CD4-positive, CD25-positive, alpha-beta regulatory T cell (primary cell): ENCODE measurements around the gene LONP1. TPM values are rescaled to one million over a fixed set of nuclear protein-coding genes. Genes with fewer than 3 reads are reported as not detected.

Experiments used
- ATAC-seq, 2 donors: fragments of 150-1000 bp; cut with Tn5 transposase; one replicate each; pipeline ENCODE4 v1.10.0; 2021; ENCODE audit warnings: low read depth in 2 of 2, moderate number of reproducible peaks in 2 of 2, moderate library complexity in 1 of 2
- DNase-seq, 3 donors: peaks; one replicate each; pipeline versions ENCODE4 v3.0.0 to v3.0.0-alpha.2; 2012 to 2022; ENCODE audit warnings: mixed read lengths in 1 of 3
- H3K27ac ChIP-seq: one replicate; pipeline ENCODE4 v1.7.0; 2013; ENCODE audit warnings: mild to moderate bottlenecking, low read length; ENCODE audit not compliant: insufficient read depth, poor library complexity, severe bottlenecking
- H3K27me3 ChIP-seq: one replicate; pipeline ENCODE4 v1.7.0; 2013; ENCODE audit warnings: low read length; ENCODE audit not compliant: control insufficient read depth, insufficient read depth
- H3K36me3 ChIP-seq: one replicate; pipeline ENCODE4 v1.7.0; 2013; ENCODE audit warnings: mild to moderate bottlenecking, low read length, moderate library complexity; ENCODE audit not compliant: control insufficient read depth, insufficient read depth
- H3K4me1 ChIP-seq: 2 replicates; pipeline ENCODE4 v1.7.0; 2013; ENCODE audit warnings: mild to moderate bottlenecking, low read length; ENCODE audit not compliant: insufficient read depth, control insufficient read depth, poor library complexity, severe bottlenecking
- H3K4me3 ChIP-seq: one replicate; pipeline ENCODE4 v1.7.0; 2013; ENCODE audit warnings: low read depth, mild to moderate bottlenecking, low read length, moderate library complexity
- H3K9me3 ChIP-seq, 2 experiments: 1 replicate in 1 of 2; 2 replicates in 1 of 2; pipeline ENCODE4 v1.7.0; 2013; ENCODE audit warnings: low read length in 2 of 2, mild to moderate bottlenecking in 1 of 2, moderate library complexity in 1 of 2; ENCODE audit not compliant: control insufficient read depth in 2 of 2
- H3K27ac Mint-ChIP-seq, 3 donors: one replicate each; pipeline ENCODE4 v1.8.0; 2020 to 2022; ENCODE audit warnings: mild to moderate bottlenecking in 3 of 3, mixed read lengths in 3 of 3, moderate library complexity in 2 of 3
- H3K27me3 Mint-ChIP-seq: one replicate; pipeline ENCODE4 v1.8.0; 2022; ENCODE audit warnings: mild to moderate bottlenecking, mixed read lengths
- H3K36me3 Mint-ChIP-seq: one replicate; pipeline ENCODE4 v1.8.0; 2020; ENCODE audit warnings: mixed read lengths
- H3K4me1 Mint-ChIP-seq, 4 donors: one replicate each; pipeline ENCODE4 v1.8.0; 2020 to 2022; ENCODE audit warnings: mixed read lengths in 4 of 4, mild to moderate bottlenecking in 1 of 4
- H3K4me3 Mint-ChIP-seq, 4 donors: one replicate each; pipeline ENCODE4 v1.8.0; 2020 to 2022; ENCODE audit warnings: mild to moderate bottlenecking in 4 of 4, mixed read lengths in 4 of 4, moderate library complexity in 3 of 4
- H3K9me3 Mint-ChIP-seq, 7 donors: one replicate each; pipeline ENCODE4 v1.8.0; 2020 to 2022; ENCODE audit warnings: mixed read lengths in 7 of 7, mild to moderate bottlenecking in 3 of 7, moderate library complexity in 2 of 7
- polyA plus RNA-seq, 4 donors: library from polyadenylated mRNA; unstranded; fragments of 300-500 nt; fragmentation: Illumina TruSeq; gene quantifications; one replicate each; pipeline ENCODE4 v1.2.3, GENCODE V29; 2021
- total RNA-seq: library from RNA; stranded (reverse); gene quantifications from one replicate; pipeline ENCODE4 v1.2.3, GENCODE V29; 2022

LONP1 gene
- total and polyA plus RNA-seq, 5 donors from 2014 or later: 16.4 to 67.6 (median 22.7) TPM

- Histone ChIP-seq H3K27ac (no peak overlapping the region), H3K4me1 (peaks cover 28% of the 10 kb centered on the region), H3K36me3 (no peaks in the 10 kb centered on the region), H3K27me3 (no peaks in the 10 kb centered on the region), H3K9me3 (no peaks in the 10 kb centered on the region), H3K4me3 (no peak overlapping the region)
- no peaks in the 10 kb centered on the region for H3K36me3 Mint-ChIP-seq
- peak overlapping the region; percentile 29 to 86 (median 78) for H3K4me3 Mint-ChIP-seq
- H3K27me3 Mint-ChIP-seq: peaks cover 8% of the 10 kb centered on the region
- H3K9me3 Mint-ChIP-seq: peaks cover 0 to 4% (median 0%) of the 10 kb centered on the region in 7 donors
- H3K27ac Mint-ChIP-seq: peak overlapping the region in 1 of 3 donors; percentile 71
- H3K4me1 Mint-ChIP-seq: peaks cover 0 to 44% (median 18%) of the 10 kb centered on the region in 4 donors
- ATAC-seq: no peak
- DNase-seq: no peak
These were observed 37.9 kb downstream of the LONP1 start for GRCh38 chr19:5682107-5682482.

DNA sequence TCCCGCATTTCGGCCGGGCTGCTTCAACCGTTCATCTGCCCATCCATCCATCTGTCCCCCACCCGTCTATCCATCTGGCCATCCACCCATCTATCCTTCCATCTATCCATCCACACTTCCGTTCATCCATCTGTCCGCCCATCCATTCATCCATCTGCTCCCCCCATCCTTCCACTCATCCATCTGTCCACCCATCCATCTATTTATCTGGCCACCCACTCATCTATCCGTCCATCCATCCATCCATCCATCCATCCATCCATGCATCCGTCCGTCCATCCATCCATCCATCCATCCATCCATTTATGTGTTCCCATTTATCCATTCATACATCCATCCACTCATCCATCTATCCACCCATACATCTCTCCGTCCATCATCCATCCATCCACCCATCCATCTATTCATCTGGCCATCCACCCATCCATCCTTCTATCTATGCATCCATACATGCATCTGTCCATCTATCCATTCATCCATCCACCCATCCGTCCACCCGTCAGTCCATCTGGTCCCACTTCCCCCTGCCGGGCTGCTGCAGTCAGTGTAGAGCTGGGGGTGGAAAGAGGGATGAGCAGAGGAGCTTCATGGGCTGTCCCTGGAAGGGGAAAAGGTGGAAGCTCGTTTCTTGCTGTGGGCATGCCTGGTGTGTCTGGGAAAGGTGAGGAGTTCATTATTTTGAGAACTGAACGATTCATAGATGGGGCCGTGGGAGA, 38.4 kb downstream of the LONP1 start:
- Mint-ChIP-seq H3K27me3 (peaks cover 8% of the 10 kb centered on the region), H3K4me3 (peak overlapping the region; percentile 29 to 86 (median 78)), H3K9me3 (peaks cover 0 to 4% (median 0%) of the 10 kb centered on the region in 7 donors), H3K4me1 (peaks cover 0 to 43% (median 18%) of the 10 kb centered on the region in 4 donors), H3K36me3 (no peaks in the 10 kb centered on the region), H3K27ac (peak overlapping the region; percentile 71 to 86 (median 82))
- ATAC-seq (no peak), DNase-seq (no peak)
- Histone ChIP-seq H3K4me3 (no peak overlapping the region), H3K4me1 (peaks cover 23% of the 10 kb centered on the region), H3K36me3 (no peaks in the 10 kb centered on the region), H3K27me3 (no peaks in the 10 kb centered on the region), H3K27ac (no peak overlapping the region), H3K9me3 (no peaks in the 10 kb centered on the region)

DNA sequence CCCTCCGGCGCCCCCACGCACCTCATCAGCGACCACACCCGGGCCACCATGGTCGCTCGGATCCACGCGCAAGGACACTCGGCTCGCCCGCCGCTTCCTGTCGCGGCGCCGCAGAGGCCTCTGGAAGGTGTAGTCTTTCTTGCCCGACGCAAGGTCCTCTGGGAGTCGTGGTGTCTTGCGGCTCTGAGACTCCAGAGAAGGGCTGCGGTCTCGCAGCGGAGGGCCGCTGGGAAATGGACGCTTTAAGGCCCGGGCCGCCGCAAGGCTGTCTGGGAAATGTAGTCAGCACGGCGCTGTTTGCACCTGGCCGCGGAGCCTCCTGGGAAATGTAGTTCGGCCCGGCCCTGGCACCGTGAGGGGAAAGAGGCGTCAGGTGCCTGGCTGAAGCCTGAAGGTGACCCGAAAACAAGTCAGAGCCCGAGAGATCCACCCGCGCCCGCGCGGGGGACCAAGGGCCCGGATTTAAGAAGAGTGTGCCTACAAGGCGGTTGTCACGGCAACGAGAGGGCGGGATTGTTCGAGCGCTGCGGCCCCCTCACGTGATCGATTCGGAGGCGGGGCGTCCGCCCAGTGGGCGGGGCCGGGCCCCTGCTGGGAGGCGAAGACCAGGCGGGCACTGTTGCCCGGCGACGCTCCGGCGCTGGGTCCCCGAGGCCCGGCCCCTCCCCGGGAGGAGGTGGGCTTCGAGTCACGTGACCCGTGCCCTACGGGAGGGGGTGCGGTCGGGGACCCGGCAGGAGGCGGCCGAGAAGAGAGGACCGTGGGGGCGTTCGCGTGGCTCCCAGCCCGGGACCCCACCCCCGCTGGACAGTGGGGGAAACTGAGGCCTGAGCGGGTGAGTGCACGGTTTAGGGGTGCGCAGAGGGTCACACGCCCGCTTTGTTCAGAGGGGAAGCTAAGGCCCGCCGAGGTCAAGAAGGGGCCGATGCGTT, 39.2 kb downstream of the LONP1 start, which contains the start of the genes HSD11B1L and MICOS13:
Gene HSD11B1L, plus strand, starts transcription at position 591 of the 932 bp plus-strand sequence. CDS start 3,806 bp downstream, outside the sequence.
Gene MICOS13, minus strand, starts transcription at position 80 of the 932 bp plus-strand sequence. Its CDS starts 30 bp downstream, at position 50.
- Histone ChIP-seq H3K9me3 (no peaks in the 10 kb centered on the region), H3K4me1 (peaks cover 18% of the 10 kb centered on the region), H3K27me3 (no peaks in the 10 kb centered on the region), H3K27ac (peak within 1 kb of the TSS; percentile 97), H3K36me3 (no peaks in the 10 kb centered on the region), H3K4me3 (peak within 1 kb of the TSS; percentile 80)
- peak within 1 kb of the TSS; percentile 92 to 100 (median 99) for H3K27ac Mint-ChIP-seq
- ATAC-seq: peak; percentile 95 to 97
- H3K27me3 Mint-ChIP-seq: peaks cover 8% of the 10 kb centered on the region
- no peaks in the 10 kb centered on the region for H3K36me3 Mint-ChIP-seq
- H3K9me3 Mint-ChIP-seq: peaks cover 0 to 3% (median 0%) of the 10 kb centered on the region in 7 donors
- H3K4me3 Mint-ChIP-seq: peak within 1 kb of the TSS; percentile 92 to 94 (median 94)
- peak; percentile 97 to 99 (median 99) for DNase-seq
- H3K4me1 Mint-ChIP-seq: peaks cover 0 to 35% (median 18%) of the 10 kb centered on the region in 4 donors

DNA sequence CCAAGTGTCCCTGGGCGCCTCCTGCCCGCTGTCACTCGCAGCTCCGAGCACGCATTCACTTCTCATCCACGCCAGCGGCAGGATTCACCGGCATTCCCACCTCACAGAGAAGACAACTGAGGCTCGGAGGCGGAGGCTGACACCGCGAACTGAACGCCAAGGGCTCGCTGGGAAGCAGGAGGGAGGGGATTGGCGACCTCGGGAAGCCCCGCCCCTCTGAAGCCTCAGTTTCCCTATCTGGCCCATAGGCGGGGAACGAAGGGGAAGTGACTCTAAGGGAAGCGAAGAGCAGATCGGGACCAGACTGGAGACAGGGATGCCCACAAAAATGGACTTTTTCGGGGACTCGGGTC, 39.9 kb downstream of the LONP1 start:
- no peaks in the 10 kb centered on the region for H3K27me3 ChIP-seq
- Mint-ChIP-seq H3K36me3 (no peaks in the 10 kb centered on the region), H3K9me3 (peaks cover 0 to 3% (median 0%) of the 10 kb centered on the region in 7 donors), H3K27me3 (peaks cover 8% of the 10 kb centered on the region), H3K4me1 (peaks cover 0 to 35% (median 18%) of the 10 kb centered on the region in 4 donors), H3K27ac (peak overlapping the region; percentile 92 to 100 (median 99)), H3K4me3 (peak overlapping the region; percentile 92 to 94 (median 94))
- peak overlapping the region; percentile 80 for H3K4me3 ChIP-seq
- H3K4me1 ChIP-seq: peaks cover 18% of the 10 kb centered on the region
- H3K27ac ChIP-seq: peak overlapping the region; percentile 97
- H3K9me3 ChIP-seq: no peaks in the 10 kb centered on the region
- no peaks in the 10 kb centered on the region for H3K36me3 ChIP-seq
- no peak for ATAC-seq
- no peak for DNase-seq

DNA sequence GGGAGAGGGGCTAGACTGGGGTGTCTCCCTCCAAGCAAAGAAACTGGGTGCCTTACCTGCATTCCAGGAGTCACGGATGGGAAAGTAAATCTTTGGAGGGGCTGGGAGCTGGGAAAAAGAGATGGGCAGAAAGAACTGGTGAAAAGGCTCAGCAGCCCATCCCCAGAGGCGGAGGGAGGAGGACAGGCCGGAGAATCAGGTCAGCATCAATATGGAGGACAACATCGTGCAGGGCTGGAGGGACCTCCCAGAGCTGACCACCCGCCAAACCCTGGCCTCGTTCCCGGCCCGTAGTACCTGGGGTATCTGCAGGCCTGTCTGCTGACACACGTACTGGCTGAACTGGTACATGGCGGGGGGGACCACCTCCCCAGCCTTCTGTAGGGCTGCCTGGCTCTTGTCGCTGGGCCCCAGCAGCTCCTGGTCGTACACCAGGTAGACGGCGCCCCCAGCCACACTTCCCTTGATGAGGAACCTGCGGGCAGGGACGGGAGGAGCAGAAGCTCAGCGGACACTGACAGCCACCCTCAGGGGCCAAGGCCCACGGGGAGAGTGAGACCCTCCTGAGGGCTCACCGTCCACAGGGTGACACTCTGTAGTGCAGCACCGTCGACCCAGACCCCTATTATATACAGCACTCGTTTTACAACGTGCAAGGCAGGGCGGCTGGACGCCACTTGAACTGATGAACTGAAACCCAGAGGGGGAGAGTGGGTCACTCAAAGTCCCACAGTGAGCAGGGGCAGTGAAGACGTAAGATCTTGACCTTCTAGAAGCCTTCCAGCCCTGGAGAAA, 40.5 kb downstream of the LONP1 start:
- Histone ChIP-seq H3K4me3 (peak overlapping the region; percentile 80), H3K4me1 (peaks cover 18% of the 10 kb centered on the region), H3K9me3 (no peaks in the 10 kb centered on the region), H3K36me3 (no peaks in the 10 kb centered on the region), H3K27me3 (no peaks in the 10 kb centered on the region), H3K27ac (peak overlapping the region; percentile 97)
- Mint-ChIP-seq H3K36me3 (no peaks in the 10 kb centered on the region), H3K27ac (peak overlapping the region; percentile 92 to 100 (median 99)), H3K27me3 (peaks cover 8% of the 10 kb centered on the region), H3K4me1 (peaks cover 0 to 35% (median 18%) of the 10 kb centered on the region in 4 donors), H3K4me3 (peak overlapping the region; percentile 92 to 94 (median 94)), H3K9me3 (peaks cover 0 to 3% (median 0%) of the 10 kb centered on the region in 7 donors)
- ATAC-seq (no peak), DNase-seq (peak in 1 of 3 donors; percentile 26)

- H3K4me1 ChIP-seq: peaks cover 18% of the 10 kb centered on the region
- no peaks in the 10 kb centered on the region for H3K9me3 ChIP-seq
- Mint-ChIP-seq H3K9me3 (peaks cover 0 to 3% (median 0%) of the 10 kb centered on the region in 7 donors), H3K27ac (no peak overlapping the region), H3K4me3 (peak overlapping the region in 3 of 4 donors; percentile 13 to 51 (median 38)), H3K27me3 (peaks cover 6% of the 10 kb centered on the region), H3K36me3 (no peaks in the 10 kb centered on the region), H3K4me1 (peaks cover 0 to 30% (median 18%) of the 10 kb centered on the region in 4 donors)
- no peak overlapping the region for H3K4me3 ChIP-seq
- no peak overlapping the region for H3K27ac ChIP-seq
- no peaks in the 10 kb centered on the region for H3K27me3 ChIP-seq
- ATAC-seq: no peak
- no peak for DNase-seq
- no peaks in the 10 kb centered on the region for H3K36me3 ChIP-seq
These were observed 41.8 kb downstream of the LONP1 start for GRCh38 chr19:5678071-5678718.
